Urinary bladder (tissue), 4 donors: ENCODE data around the gene NOL8. TPM values are rescaled to one million over a fixed set of nuclear protein-coding genes. Genes with fewer than 3 reads are reported as not detected.

Source experiments
- DNase-seq: peaks from one replicate; pipeline ENCODE4 v3.0.0-alpha.2; 2015; ENCODE audit errors: extremely low spot score
- H3K27ac ChIP-seq: one replicate; pipeline ENCODE4 v1.5.1; 2013; ENCODE audit warnings: low read depth, mild to moderate bottlenecking, moderate library complexity
- H3K36me3 ChIP-seq: one replicate; pipeline ENCODE4 v1.6.1; 2013; ENCODE audit warnings: mild to moderate bottlenecking, moderate library complexity; ENCODE audit not compliant: insufficient read depth
- H3K4me1 ChIP-seq: one replicate; pipeline ENCODE4 v1.6.1; 2013; ENCODE audit warnings: mild to moderate bottlenecking, moderate library complexity; ENCODE audit not compliant: insufficient read depth
- H3K4me3 ChIP-seq: one replicate; pipeline ENCODE4 v1.5.1; 2013; ENCODE audit warnings: low read depth, low read length
- WGBS: extraction: QIAGEN DNeasy Blood & Tissue Kit; methylation state at CpG from one replicate; pipeline ENCODE4 v1.1.7; 2013; 5-methylcytosine and 5-hydroxymethylcytosine counted together
- polyA plus RNA-seq: library from polyadenylated mRNA; stranded (reverse); fragments of 200-250 nt; gene quantifications from one replicate; pipeline ENCODE4 v1.2.3, GENCODE V29; 2013
- total RNA-seq: library from RNA; depleted of rRNA; stranded (reverse); fragments of >200 nt; gene quantifications from one replicate; pipeline ENCODE4 v1.2.3, GENCODE V29; 2014
- donor health status: healthy with polysubstance abuse.
- donor health status: healthy.

Gene NOL8
- total and polyA plus RNA-seq, 2 donors, result 17.2 to 46.3 TPM

- no peaks in the 10 kb centered on the region for H3K4me1 ChIP-seq
- H3K4me3 ChIP-seq, result no peak overlapping the region
- no peaks in the 10 kb centered on the region for H3K36me3 ChIP-seq
- 32% methylated on average over 2 of the region's 2 CpGs for WGBS
- DNase-seq, result no peak
- no peak overlapping the region for H3K27ac ChIP-seq
These were observed 3.1 kb upstream of the NOL8 start for GRCh38 chr9:92328225-92328624.

GRCh38 chr9:92327283-92327850 is 2.2 kb upstream of the NOL8 start:
- Histone ChIP-seq H3K36me3 (peaks cover under 1% of the 10 kb centered on the region), H3K27ac (no peak overlapping the region), H3K4me1 (no peaks in the 10 kb centered on the region), H3K4me3 (no peak overlapping the region)
- no peak for DNase-seq
- WGBS, result 69% methylated on average over 2 of the region's 2 CpGs

GRCh38 chr9:92325991-92326500 is 896 bp upstream of the NOL8 start:
- H3K27ac ChIP-seq, result no peak overlapping the region
- WGBS, result 1% methylated on average over 30 of the region's 30 CpGs
- peak overlapping the region; percentile 83 for H3K4me3 ChIP-seq
- H3K4me1 ChIP-seq, result no peaks in the 10 kb centered on the region
- peaks cover 2% of the 10 kb centered on the region for H3K36me3 ChIP-seq
- DNase-seq, result no peak

GRCh38 chr9:92324889-92325268 is 271 bp downstream of the NOL8 start:
- peak overlapping the region; percentile 83 for H3K4me3 ChIP-seq
- DNase-seq, result no peak
- H3K36me3 ChIP-seq, result peaks cover 2% of the 10 kb centered on the region
- no peaks in the 10 kb centered on the region for H3K4me1 ChIP-seq
- H3K27ac ChIP-seq, result peak overlapping the region; percentile 93
- WGBS, result under 1% methylated on average over 12 of the region's 12 CpGs

GRCh38 chr9:92324431-92324830 is 719 bp downstream of the NOL8 start:
- H3K36me3 ChIP-seq, result peaks cover 2% of the 10 kb centered on the region
- H3K4me3 ChIP-seq, result peak overlapping the region; percentile 83
- no peaks in the 10 kb centered on the region for H3K4me1 ChIP-seq
- WGBS, result 26% methylated on average over 2 of the region's 2 CpGs
- H3K27ac ChIP-seq, result no peak overlapping the region
- no peak for DNase-seq

- Histone ChIP-seq H3K27ac (no peak overlapping the region), H3K4me1 (no peaks in the 10 kb centered on the region), H3K4me3 (no peak overlapping the region), H3K36me3 (peaks cover 10% of the 10 kb centered on the region)
- WGBS, result 93% methylated on average over 5 of the region's 5 CpGs
- no peak for DNase-seq
These were observed 9.7 kb downstream of the NOL8 start for GRCh38 chr9:92315456-92315855.

- 83% methylated on average over 2 of the region's 2 CpGs for WGBS
- H3K27ac ChIP-seq, result no peak overlapping the region
- no peaks in the 10 kb centered on the region for H3K4me1 ChIP-seq
- H3K4me3 ChIP-seq, result no peak overlapping the region
- DNase-seq, result no peak
- H3K36me3 ChIP-seq, result peaks cover 10% of the 10 kb centered on the region
These were observed 11.5 kb downstream of the NOL8 start for GRCh38 chr9:92313624-92314012.

GRCh38 chr9:92312887-92313623 is 12.1 kb downstream of the NOL8 start:
- Histone ChIP-seq H3K27ac (no peak overlapping the region), H3K4me3 (no peak overlapping the region), H3K4me1 (no peaks in the 10 kb centered on the region), H3K36me3 (peaks cover 10% of the 10 kb centered on the region)
- WGBS, result 69% methylated on average over 6 of the region's 6 CpGs
- DNase-seq, result no peak

GRCh38 chr9:92310562-92310961 is 14.6 kb downstream of the NOL8 start:
- Histone ChIP-seq H3K27ac (no peak overlapping the region), H3K4me3 (no peak overlapping the region), H3K36me3 (peaks cover 6% of the 10 kb centered on the region), H3K4me1 (no peaks in the 10 kb centered on the region)
- WGBS, result 93% methylated on average over 3 of the region's 3 CpGs
- DNase-seq, result no peak

GRCh38 chr9:92308893-92309292 is 16.3 kb downstream of the NOL8 start:
- Histone ChIP-seq H3K27ac (no peak overlapping the region), H3K4me1 (no peaks in the 10 kb centered on the region), H3K4me3 (no peak overlapping the region), H3K36me3 (peaks cover 11% of the 10 kb centered on the region)
- no peak for DNase-seq

- 83% methylated on average over 1 of the region's 1 CpG for WGBS
- Histone ChIP-seq H3K4me1 (no peaks in the 10 kb centered on the region), H3K4me3 (no peak overlapping the region), H3K36me3 (peaks cover 10% of the 10 kb centered on the region), H3K27ac (no peak overlapping the region)
- DNase-seq, result no peak
These were observed 24.2 kb downstream of the NOL8 start for GRCh38 chr9:92300936-92301335.

GRCh38 chr9:92299116-92299515 is 26.0 kb downstream of the NOL8 start:
- Histone ChIP-seq H3K27ac (no peak overlapping the region), H3K36me3 (peaks cover 6% of the 10 kb centered on the region), H3K4me1 (no peaks in the 10 kb centered on the region), H3K4me3 (no peak overlapping the region)
- 55% methylated on average over 1 of the region's 1 CpG for WGBS
- DNase-seq, result no peak

GRCh38 chr9:92298036-92298435 is 27.1 kb downstream of the NOL8 start:
- H3K4me1 ChIP-seq, result no peaks in the 10 kb centered on the region
- H3K4me3 ChIP-seq, result no peak overlapping the region
- no peak overlapping the region for H3K27ac ChIP-seq
- DNase-seq, result no peak
- peaks cover 3% of the 10 kb centered on the region for H3K36me3 ChIP-seq
- 96% methylated on average over 3 of the region's 3 CpGs for WGBS

- Histone ChIP-seq H3K27ac (no peak overlapping the region), H3K36me3 (no peaks in the 10 kb centered on the region), H3K4me3 (no peak overlapping the region), H3K4me1 (no peaks in the 10 kb centered on the region)
- 89% methylated on average over 3 of the region's 3 CpGs for WGBS
- no peak for DNase-seq
These were observed 27.5 kb downstream of the NOL8 start for GRCh38 chr9:92297611-92298010.
